Keratinocyte (primary cell): ENCODE data around the gene MRPS35.
"Not testable (repeated sequence)": the region's sequence is repeated elsewhere in the genome, so short reads cannot be mapped to it uniquely, and the experiment has no call there.

Experiments used
- CTCF ChIP-seq, 3 experiments: IDR thresholded peaks in 1 of 3; conservative IDR thresholded peaks in 1 of 3; optimal IDR thresholded peaks in 1 of 3; 2 replicates in 2 of 3; 3 replicates in 1 of 3; pipeline versions ENCODE3 to v1.5.1; 2011; ENCODE audit warnings: low read length in 3 of 3, mild to moderate bottlenecking in 3 of 3, moderate library complexity in 2 of 3, control low read depth in 1 of 3, inconsistent platforms in 1 of 3; ENCODE audit not compliant: insufficient read depth in 2 of 3; ENCODE audit errors: extremely low read depth in 1 of 3
- EZH2 ChIP-seq: IDR thresholded peaks from one replicate; pipeline ENCODE4 v1.6.1; 2012; ENCODE audit warnings: inconsistent platforms, mild to moderate bottlenecking, low read length, moderate library complexity

GRCh38 chr12:27745734-27746133 is 35.1 kb downstream of the MRPS35 start:
- TF ChIP-seq CTCF (optimal IDR thresholded peaks at IDR 0.05 in 1 of 3, IDR thresholded peaks at IDR 0.05 in 1 of 3, conservative IDR thresholded peaks at IDR 0.05 in 1 of 3; ENCODE audit: extremely low read depth in 1 of 3, insufficient read depth in 2 of 3, low read length in 3 of 3); EZH2: not testable (repeated sequence)
